ENCODE measurements around the gene SUPT20H. TPM values are rescaled to one million over a fixed set of nuclear protein-coding genes. Genes with fewer than 3 reads are reported as not detected.

Gene SUPT20H
- total RNA-seq, 1 experiment from 2014 or later: 16.8 TPM

- no peak overlapping the region for H3K4me2 ChIP-seq (ENCODE audit: low read length)
- no peaks in the 10 kb centered on the region for H3K27me3 ChIP-seq (ENCODE audit: low read length)
- no peak for DNase-seq
- H3F3A ChIP-seq (ENCODE audit: low read length, unreplicated experiment): no peaks in the 10 kb centered on the region
- CTCF ChIA-PET: no interaction called here
- no peaks in the 10 kb centered on the region for H3K9me2 ChIP-seq (replicated peaks; ENCODE audit: low read length)
- no TSS peak for BruUV-seq (replicated peaks)
- ATAC-seq: peak; percentile 53; the same call in 1 of the 2 replicates
- POLR2A ChIA-PET (ENCODE audit: unreplicated experiment): no interaction called here
- intact Hi-C loops (cut with micrococcal nuclease): no loop called here
- no peak overlapping the region for H3K9ac ChIP-seq (ENCODE audit: low read length)
- peaks cover 20% of the 10 kb centered on the region for H3K36me3 ChIP-seq (ENCODE audit: low read depth, low read length)
- no peaks in the 10 kb centered on the region for H4K20me1 ChIP-seq (ENCODE audit: low read length)
- no peaks in the 10 kb centered on the region for H3K9me3 ChIP-seq (ENCODE audit: low read length)
- no peak for TF ChIP-seq EZH2 (IDR thresholded peaks at IDR 0.05; ENCODE audit: low read length, unreplicated experiment)
- TF ChIP-seq, protein P1, sequence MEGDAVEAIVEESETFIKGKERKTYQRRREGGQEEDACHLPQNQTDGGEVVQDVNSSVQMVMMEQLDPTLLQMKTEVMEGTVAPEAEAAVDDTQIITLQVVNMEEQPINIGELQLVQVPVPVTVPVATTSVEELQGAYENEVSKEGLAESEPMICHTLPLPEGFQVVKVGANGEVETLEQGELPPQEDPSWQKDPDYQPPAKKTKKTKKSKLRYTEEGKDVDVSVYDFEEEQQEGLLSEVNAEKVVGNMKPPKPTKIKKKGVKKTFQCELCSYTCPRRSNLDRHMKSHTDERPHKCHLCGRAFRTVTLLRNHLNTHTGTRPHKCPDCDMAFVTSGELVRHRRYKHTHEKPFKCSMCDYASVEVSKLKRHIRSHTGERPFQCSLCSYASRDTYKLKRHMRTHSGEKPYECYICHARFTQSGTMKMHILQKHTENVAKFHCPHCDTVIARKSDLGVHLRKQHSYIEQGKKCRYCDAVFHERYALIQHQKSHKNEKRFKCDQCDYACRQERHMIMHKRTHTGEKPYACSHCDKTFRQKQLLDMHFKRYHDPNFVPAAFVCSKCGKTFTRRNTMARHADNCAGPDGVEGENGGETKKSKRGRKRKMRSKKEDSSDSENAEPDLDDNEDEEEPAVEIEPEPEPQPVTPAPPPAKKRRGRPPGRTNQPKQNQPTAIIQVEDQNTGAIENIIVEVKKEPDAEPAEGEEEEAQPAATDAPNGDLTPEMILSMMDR (conservative IDR thresholded peaks at IDR 0.05; ENCODE audit: low read depth, low read length): no peak
- TF ChIP-seq EZH2phosphoT487 (IDR thresholded peaks at IDR 0.05; ENCODE audit: borderline replicate concordance, low read length): no peak
- no peaks in the 10 kb centered on the region for H3K4me1 ChIP-seq (ENCODE audit: insufficient read depth, low read length)
- H3K79me2 ChIP-seq (ENCODE audit: low read length): no peaks in the 10 kb centered on the region
- no peak overlapping the region for H3K27ac ChIP-seq (ENCODE audit: low read length)
- no peak overlapping the region for H3K4me3 ChIP-seq (ENCODE audit: low read length)
- H2AFZ ChIP-seq (ENCODE audit: low read length): no peak overlapping the region
Measured at GRCh38 chr13:36986462-36987240, 72.8 kb downstream of the SUPT20H start.

DNA sequence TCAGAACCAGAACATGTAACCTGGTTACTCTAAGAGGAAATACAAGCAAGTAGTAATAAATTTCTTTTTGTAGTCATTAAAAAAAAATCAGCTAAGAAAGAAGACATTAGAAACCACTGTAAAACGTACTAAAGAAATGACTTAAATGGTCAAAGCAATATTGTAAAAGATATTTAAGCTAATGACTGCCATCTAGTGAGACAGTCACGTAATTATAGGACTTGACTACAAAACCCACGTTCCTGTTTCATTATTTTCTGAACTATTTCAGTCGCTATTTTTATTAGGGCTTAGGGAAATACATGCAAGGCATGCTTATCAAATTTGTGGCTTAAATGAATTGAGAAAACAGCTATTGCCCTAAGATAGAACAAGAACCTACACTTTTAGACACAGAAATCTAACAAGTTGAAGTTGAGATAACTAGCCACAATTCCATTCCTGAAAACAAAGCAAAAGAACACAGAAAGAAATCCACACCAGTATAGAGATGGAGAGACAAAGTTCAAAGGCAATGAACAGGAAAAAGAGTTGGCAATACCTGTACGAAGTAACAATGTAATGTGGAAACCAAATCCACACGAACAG, 78.2 kb downstream of the SUPT20H start:
- H3K4me1 ChIP-seq (ENCODE audit: insufficient read depth, low read length): no peaks in the 10 kb centered on the region
- DNase-seq (peak; percentile 62), ATAC-seq (peak; percentile 35)
- peaks cover 20% of the 10 kb centered on the region for H3K36me3 ChIP-seq (ENCODE audit: low read depth, low read length)
- CTCF ChIA-PET: interaction anchor here (2.6 kb wide), 1 partner anchor 123 kb away, joined by 16 read pairs; no protein-coding TSS in a partner anchor
- H4K20me1 ChIP-seq (ENCODE audit: low read length): no peaks in the 10 kb centered on the region
- H3K4me2 ChIP-seq (ENCODE audit: low read length): no peak overlapping the region
- no peak for TF ChIP-seq EZH2 (IDR thresholded peaks at IDR 0.05; ENCODE audit: low read length, unreplicated experiment)
- TF ChIP-seq EZH2phosphoT487 (IDR thresholded peaks at IDR 0.05; ENCODE audit: borderline replicate concordance, low read length): no peak
- TF ChIP-seq, protein P1 (conservative IDR thresholded peaks at IDR 0.05; ENCODE audit: low read depth, low read length): peak; percentile 67
- H3K9me2 ChIP-seq (replicated peaks; ENCODE audit: low read length): no peaks in the 10 kb centered on the region
- intact Hi-C loops (cut with micrococcal nuclease): loop anchor here (1.0 to 5.0 kb wide), 2 partner anchors 69 to 123 kb away; no protein-coding TSS in a partner anchor
- no peaks in the 10 kb centered on the region for H3K9me3 ChIP-seq (ENCODE audit: low read length)
- H2AFZ ChIP-seq (ENCODE audit: low read length): no peak overlapping the region
- H3K27me3 ChIP-seq (ENCODE audit: low read length): no peaks in the 10 kb centered on the region
- H3K4me3 ChIP-seq (ENCODE audit: low read length): no peak overlapping the region
- H3K79me2 ChIP-seq (ENCODE audit: low read length): no peaks in the 10 kb centered on the region
- no peak overlapping the region for H3K9ac ChIP-seq (ENCODE audit: low read length)
- POLR2A ChIA-PET (ENCODE audit: unreplicated experiment): no interaction called here
- H3F3A ChIP-seq (ENCODE audit: low read length, unreplicated experiment): no peaks in the 10 kb centered on the region
- BruUV-seq (replicated peaks): no TSS peak
- H3K27ac ChIP-seq (ENCODE audit: low read length): no peak overlapping the region
